HG02840 (cell line): ENCODE results near the gene STARD13.

Experiments used
- ATAC-seq: cut with Tn5 transposase; IDR thresholded peaks from one replicate; pipeline ENCODE4 v1.9.1; 2021; ENCODE audit warnings: mild to moderate bottlenecking, moderate library complexity, moderate number of reproducible peaks; ENCODE audit not compliant: unreplicated experiment, low FRiP score

STARD13 gene

GRCh38 chr13:33128134-33128533 is 157.4 kb downstream of the STARD13 start:
- ATAC-seq, result no peak

DNA sequence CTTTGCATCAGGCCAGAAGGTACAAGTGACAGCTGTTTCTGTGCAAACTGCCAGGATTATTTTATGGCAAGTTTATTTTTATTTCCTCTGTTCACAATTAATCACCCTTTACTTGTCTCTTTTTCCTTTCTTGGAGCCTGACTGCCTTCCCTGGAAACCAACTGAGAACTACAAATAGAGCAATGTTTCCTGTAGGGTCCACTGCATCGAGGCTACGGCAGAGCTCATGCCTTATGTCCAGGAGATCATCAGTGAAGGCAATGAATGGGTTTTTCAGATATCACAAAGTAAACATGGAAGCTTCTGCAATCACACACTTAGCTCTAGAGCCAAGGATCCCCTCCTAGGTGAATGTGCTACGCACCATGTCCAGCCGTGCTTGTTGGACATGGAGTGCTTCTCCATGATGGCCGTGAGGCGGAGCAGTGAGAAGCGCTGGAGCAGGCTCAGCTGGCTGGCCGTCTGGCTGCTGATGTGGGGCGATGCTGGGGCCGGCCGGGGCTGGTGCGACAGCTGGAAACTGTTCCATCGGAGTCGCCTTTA is 158.5 kb downstream of the STARD13 start:
- no peak for ATAC-seq

- no peak for ATAC-seq
Observed at GRCh38 chr13:33125821-33126570, 159.6 kb downstream of the STARD13 start.

GRCh38 chr13:33123066-33123859 is 162.3 kb downstream of the STARD13 start:
- no peak for ATAC-seq

GRCh38 chr13:33119856-33120543 is 165.6 kb downstream of the STARD13 start:
- no peak for ATAC-seq

DNA sequence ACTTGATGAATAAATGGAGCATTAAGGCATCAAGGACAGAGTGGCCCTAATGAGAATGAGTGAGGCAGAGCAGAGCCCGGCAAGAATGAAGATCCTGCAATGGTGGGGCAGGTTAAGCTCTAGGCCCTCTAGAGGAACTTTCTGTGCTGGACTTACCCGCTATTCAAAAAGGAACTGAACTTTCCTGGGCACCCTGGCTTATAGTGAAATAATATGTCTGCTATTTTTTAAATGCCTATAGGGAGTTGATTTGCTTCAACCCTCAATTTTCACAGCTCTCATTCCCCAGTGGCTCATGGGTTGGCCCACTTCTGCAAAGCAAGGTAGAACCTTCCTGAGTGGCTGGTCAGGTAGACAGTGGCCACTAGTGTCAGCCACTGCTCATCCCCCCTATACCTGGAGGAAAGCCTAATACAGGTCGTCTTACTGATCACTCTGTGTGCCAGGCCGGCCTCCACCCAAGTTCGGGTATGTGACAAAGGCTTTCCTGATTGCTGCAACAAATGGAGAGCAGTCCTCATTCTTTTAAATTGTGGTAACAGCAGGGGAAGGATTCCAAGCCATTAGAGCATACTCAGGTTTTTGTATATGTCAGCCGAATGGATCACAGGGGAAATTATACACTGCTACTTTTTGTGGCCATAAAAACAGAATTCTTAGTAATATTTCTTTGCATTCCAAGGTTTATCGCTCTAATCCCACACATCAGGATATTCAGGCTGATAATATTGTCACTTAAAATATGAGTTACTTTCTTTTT is 166.4 kb downstream of the STARD13 start:
- no peak for ATAC-seq

GRCh38 chr13:33116321-33117010 is 169.1 kb downstream of the STARD13 start:
- no peak for ATAC-seq

GRCh38 chr13:33115274-33115673 is 170.3 kb downstream of the STARD13 start:
- no peak for ATAC-seq

DNA sequence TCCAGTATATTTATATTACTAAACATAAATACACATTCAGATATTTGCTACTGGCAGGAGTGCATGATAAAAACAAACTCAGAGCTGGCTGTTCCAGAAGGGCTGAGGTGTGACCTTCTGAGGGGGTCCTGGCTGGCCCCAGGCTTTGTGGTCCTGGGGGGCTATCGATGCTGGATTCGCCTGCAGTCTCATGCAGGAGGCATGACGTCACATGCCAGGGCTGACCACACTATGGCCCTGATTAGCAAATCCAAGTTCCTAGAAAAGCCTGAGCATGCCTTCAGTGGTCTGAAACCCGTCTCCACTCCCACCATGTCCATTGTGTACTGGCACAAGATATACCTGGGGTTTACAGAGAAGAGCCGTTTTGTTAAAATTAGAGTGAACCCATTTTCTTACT is 171.4 kb downstream of the STARD13 start:
- ATAC-seq, result no peak

DNA sequence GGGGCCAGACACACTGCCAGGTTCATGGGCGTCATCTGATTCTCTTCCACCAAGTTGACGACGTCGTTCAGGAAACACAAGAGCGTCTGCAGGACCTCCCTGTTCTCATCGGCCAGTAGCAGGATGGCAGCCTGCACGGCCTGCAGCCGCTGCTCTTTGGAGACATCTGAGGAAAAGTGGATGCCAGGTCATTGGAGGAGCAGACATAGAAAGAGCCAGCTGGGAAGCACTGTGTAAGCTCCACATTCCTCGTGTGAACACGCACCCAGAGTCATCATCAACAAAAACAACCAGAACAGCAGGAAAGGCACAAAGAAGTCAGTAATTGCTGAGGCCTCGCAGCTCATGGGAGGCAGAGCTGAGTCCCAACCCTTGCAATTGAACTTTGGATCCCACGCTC is 172.8 kb downstream of the STARD13 start:
- ATAC-seq, result no peak

DNA sequence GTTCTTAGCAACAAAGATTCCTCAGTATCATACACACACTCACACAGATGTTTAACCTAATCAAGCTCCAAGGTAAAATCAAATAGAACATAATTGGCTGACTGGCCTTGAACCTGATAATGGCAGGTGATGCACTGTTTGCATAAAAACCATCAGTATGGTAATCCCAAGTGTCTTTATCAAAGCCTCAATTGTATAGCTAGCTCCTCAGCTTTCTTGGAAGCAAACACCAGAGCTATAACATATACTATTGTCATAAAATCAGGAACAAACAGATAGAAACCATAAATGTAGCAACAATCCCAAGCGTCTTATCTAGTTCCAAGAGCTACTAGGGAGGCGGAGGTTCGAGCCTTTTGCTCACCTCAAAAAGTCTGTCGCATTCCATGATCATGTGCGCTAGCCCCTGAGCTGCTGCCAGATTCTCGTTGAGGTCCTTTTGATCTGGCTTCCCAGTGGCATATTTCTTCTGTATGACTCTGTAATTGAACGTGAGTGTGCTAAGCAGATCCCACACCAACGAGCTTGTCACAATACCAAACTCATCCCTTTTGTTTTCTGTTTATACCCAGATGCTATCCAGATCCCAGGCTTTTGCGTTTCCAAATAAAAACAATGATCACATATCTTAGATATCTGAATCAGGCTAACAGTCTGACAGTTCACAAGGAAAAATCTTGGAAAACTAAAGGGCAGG is 174.0 kb downstream of the STARD13 start:
- ATAC-seq, result no peak

GRCh38 chr13:33110713-33111413 is 174.7 kb downstream of the STARD13 start:
- ATAC-seq, result no peak

GRCh38 chr13:33110386-33110712 is 175.2 kb downstream of the STARD13 start:
- no peak for ATAC-seq

GRCh38 chr13:33109801-33110200 is 175.8 kb downstream of the STARD13 start:
- ATAC-seq, result no peak

- ATAC-seq, result no peak
Observed at GRCh38 chr13:33109271-33109697, 176.3 kb downstream of the STARD13 start.

DNA sequence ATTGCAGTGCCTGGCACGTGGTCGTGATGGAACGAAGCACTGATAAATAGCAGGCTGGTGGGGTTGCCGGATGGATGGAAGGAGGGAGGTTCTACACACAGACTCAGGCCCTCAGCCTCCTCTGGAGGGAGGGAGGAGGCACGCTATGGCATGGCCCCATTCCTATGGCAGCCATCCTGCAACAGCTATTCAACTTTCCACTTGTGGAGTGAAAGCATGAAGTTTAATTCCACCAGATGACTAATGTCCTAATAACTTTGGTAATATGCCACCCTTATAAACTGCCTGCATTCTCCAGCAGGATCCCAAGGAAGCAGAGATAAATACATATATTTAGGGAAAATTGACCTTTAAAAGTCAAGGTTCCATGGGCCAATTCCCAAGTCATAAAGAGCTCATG is 176.9 kb downstream of the STARD13 start:
- ATAC-seq, result no peak

- no peak for ATAC-seq
Observed at GRCh38 chr13:33107361-33107760, 178.2 kb downstream of the STARD13 start.

DNA sequence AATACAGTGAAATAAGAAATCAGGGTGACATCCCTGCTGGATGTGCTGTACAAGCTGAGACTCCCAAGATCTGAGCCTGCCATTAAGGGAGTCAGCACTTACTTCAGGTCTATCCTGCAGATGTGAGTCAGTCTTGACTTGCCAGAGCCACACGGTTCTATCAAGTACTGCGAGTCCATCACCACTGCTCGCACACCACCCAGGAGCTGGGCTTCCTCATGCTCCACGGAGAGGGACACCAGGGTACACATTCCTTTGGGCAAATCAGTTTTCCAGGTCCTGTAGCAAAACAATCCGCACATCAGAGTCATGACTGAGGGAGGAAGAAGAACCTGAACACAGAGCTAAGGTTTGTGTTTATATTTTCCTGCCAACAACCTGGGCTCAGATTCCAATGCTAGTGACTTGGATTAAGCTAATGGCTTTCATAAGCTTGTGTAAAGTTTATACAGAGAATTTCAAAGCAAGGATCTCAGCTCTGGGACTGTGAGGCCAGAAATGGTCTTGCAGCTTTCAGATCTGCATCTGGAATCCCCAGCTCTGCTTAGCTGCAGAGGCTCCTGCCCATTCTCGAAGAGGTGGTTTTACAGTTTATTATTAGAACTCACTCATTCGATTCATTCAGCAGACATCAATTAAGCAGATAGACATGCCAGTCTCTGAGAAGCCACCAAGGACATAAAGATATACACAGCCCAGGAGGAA is 178.7 kb downstream of the STARD13 start:
- ATAC-seq, result no peak
